Thyroid gland (tissue), 4 donors: ENCODE results near the gene ILKAP. TPM values are rescaled to one million over a fixed set of nuclear protein-coding genes. Genes with fewer than 3 reads are reported as not detected.

Experiments used
- DNase-seq, 2 donors: peaks; one replicate each; pipeline ENCODE4 v3.0.0-alpha.2; 2019
- H3K27ac ChIP-seq, 3 donors: fragments of 200-600 bp; sonication (generic); 1 replicate in 2 of 3; 2 replicates in 1 of 3; pipeline ENCODE4 v1.5.1; 2016 to 2019; ENCODE audit warnings: mild to moderate bottlenecking in 1 of 3, moderate library complexity in 1 of 3
- H3K27me3 ChIP-seq: fragments of 200-600 bp; sonication (generic); one replicate; pipeline ENCODE4 v1.5.1; 2019
- H3K36me3 ChIP-seq, 2 donors: fragments of 200-600 bp; sonication (generic); one replicate each; pipeline ENCODE4 v1.5.1; 2016 to 2019
- H3K4me1 ChIP-seq, 2 donors: fragments of 200-600 bp; sonication (generic); one replicate each; pipeline ENCODE4 v1.5.1; 2017 to 2019
- H3K4me3 ChIP-seq, 3 donors: fragments of 200-600 bp; sonication (generic); replicated peaks in 1 of 3; 1 replicate in 2 of 3; 2 replicates in 1 of 3; pipeline ENCODE4 v1.5.1; 2016; ENCODE audit warnings: mild to moderate bottlenecking in 1 of 3
- H3K9me3 ChIP-seq: fragments of 200-600 bp; sonication (generic); one replicate; pipeline ENCODE4 v1.5.1; 2017
- POLR2A ChIP-seq, 2 donors: fragments of 450-650 bp; IDR thresholded peaks; one replicate each; pipeline ENCODE4 v1.6.1; 2017; ENCODE audit warnings: antibody characterized with exemption in 2 of 2, mild to moderate bottlenecking in 2 of 2, moderate library complexity in 1 of 2
- WGBS, 2 donors: methylation state at CpG; one replicate each; pipeline ENCODE4 v1.1.5; 2017; 5-methylcytosine and 5-hydroxymethylcytosine counted together
- intact Hi-C: fragments of 100-400 bp; cut with DNase I; formaldehyde crosslinking; loops from one replicate; pipeline ENCODE4 v1.15.1; 2023
- total RNA-seq, 4 donors: library from RNA; depleted of rRNA; stranded (reverse); fragments of >200 nt; gene quantifications; one replicate each; pipeline ENCODE4 v1.2.3, GENCODE V29; 2016
- TF ChIP-seq, protein P1 (sequence below), 6 experiments: fragments of 200-600 bp in 3 of 6; fragments of 450-650 bp in 3 of 6; sonication (generic) in 3 of 6; IDR thresholded peaks; one replicate each; pipeline ENCODE4 v1.5.1; 2016 to 2019; ENCODE audit warnings: antibody characterized with exemption in 6 of 6, mild to moderate bottlenecking in 2 of 6, inconsistent platforms in 1 of 6, moderate library complexity in 1 of 6

The ILKAP gene
- total RNA-seq, 4 donors from 2014 or later, result 33.4 to 52.0 (median 41.0) TPM

- H3K27ac ChIP-seq, result no peak overlapping the region
- intact Hi-C loops, result no loop called here
- DNase-seq, result peak; percentile 28 to 52
- no peak overlapping the region for H3K4me3 ChIP-seq
- WGBS, 2 donors, result 49 to 52% methylated on average over 13 to 14 of the region's 14 CpGs
- TF ChIP-seq, protein P1, sequence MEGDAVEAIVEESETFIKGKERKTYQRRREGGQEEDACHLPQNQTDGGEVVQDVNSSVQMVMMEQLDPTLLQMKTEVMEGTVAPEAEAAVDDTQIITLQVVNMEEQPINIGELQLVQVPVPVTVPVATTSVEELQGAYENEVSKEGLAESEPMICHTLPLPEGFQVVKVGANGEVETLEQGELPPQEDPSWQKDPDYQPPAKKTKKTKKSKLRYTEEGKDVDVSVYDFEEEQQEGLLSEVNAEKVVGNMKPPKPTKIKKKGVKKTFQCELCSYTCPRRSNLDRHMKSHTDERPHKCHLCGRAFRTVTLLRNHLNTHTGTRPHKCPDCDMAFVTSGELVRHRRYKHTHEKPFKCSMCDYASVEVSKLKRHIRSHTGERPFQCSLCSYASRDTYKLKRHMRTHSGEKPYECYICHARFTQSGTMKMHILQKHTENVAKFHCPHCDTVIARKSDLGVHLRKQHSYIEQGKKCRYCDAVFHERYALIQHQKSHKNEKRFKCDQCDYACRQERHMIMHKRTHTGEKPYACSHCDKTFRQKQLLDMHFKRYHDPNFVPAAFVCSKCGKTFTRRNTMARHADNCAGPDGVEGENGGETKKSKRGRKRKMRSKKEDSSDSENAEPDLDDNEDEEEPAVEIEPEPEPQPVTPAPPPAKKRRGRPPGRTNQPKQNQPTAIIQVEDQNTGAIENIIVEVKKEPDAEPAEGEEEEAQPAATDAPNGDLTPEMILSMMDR (IDR thresholded peaks at IDR 0.05), result no peak
- no peak for TF ChIP-seq POLR2A (IDR thresholded peaks at IDR 0.05)
- peaks cover 11 to 36% of the 10 kb centered on the region in 2 donors for H3K4me1 ChIP-seq
- H3K9me3 ChIP-seq, result no peaks in the 10 kb centered on the region
- no peaks in the 10 kb centered on the region for H3K36me3 ChIP-seq
- H3K27me3 ChIP-seq, result no peaks in the 10 kb centered on the region
Measured at GRCh38 chr2:238157506-238158017, 45.9 kb downstream of the ILKAP start.

DNA sequence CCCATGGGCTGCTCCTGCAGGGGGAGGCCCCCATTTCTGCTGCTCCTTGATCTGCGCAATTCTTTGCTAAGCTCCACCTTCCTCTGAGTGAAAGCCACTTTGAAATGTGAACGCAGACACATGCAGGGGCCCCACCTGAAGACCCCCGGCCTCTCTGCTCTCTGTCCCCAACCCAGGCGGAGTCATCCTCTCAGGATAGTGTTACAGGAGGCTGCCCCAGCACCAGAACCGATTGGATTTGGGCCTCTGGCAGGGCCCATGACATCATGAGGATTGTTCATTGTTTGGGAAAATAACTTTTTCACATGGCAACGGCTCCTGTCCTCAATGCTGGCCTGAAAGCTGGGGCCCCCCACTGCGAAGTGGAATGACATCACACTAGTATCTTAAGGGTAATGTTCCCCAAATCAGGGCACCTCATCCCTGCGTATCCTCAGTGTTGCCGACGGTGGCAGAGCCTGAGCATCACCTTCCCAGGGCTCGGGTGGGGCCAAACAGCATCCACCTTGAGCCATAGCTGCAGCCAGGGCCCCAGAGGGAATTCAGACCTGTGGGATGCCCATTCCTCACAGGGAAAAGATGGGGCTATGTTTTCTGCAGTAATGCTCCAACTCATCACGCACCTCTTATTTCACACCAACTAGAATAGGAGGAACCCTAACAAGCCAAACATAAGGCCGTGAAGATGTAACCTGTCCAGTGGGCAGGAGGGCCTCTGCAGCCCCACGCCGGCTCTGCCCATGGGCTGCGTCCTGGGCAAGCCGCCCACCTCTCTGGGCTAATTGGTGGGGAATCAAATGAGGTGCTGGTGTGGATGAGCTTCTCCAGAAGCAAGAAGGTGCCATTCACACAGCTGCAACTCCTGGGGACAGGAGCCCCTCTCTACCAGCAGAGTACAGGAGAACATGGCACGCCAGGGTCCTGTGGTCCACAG is 47.5 kb downstream of the ILKAP start:
- peaks cover 11 to 30% of the 10 kb centered on the region in 2 donors for H3K4me1 ChIP-seq
- H3K27ac ChIP-seq, result no peak overlapping the region
- intact Hi-C loops, result no loop called here
- TF ChIP-seq POLR2A (IDR thresholded peaks at IDR 0.05), result no peak
- H3K27me3 ChIP-seq, result no peaks in the 10 kb centered on the region
- 80 to 87% methylated on average over 16 to 17 of the region's 18 CpGs for WGBS, 2 donors
- no peaks in the 10 kb centered on the region for H3K36me3 ChIP-seq
- H3K4me3 ChIP-seq, result no peak overlapping the region
- H3K9me3 ChIP-seq, result no peaks in the 10 kb centered on the region
- no peak for DNase-seq

- Histone ChIP-seq H3K4me1 (peaks cover 11 to 30% of the 10 kb centered on the region in 2 donors), H3K27me3 (no peaks in the 10 kb centered on the region), H3K9me3 (no peaks in the 10 kb centered on the region), H3K4me3 (no peak overlapping the region), H3K27ac (no peak overlapping the region), H3K36me3 (no peaks in the 10 kb centered on the region)
- WGBS, 2 donors, result 67 to 70% methylated on average over 19 of the region's 19 CpGs
- DNase-seq, result peak; percentile 52 to 61
- intact Hi-C loops, result no loop called here
- TF ChIP-seq, protein P1 (IDR thresholded peaks at IDR 0.05), result no peak
- TF ChIP-seq POLR2A (IDR thresholded peaks at IDR 0.05), result no peak
Measured at GRCh38 chr2:238155051-238155760, 48.3 kb downstream of the ILKAP start.

GRCh38 chr2:238154570-238154969 is 48.9 kb downstream of the ILKAP start:
- intact Hi-C loops, result no loop called here
- Histone ChIP-seq H3K9me3 (no peaks in the 10 kb centered on the region), H3K4me1 (peaks cover 11 to 28% of the 10 kb centered on the region in 2 donors), H3K4me3 (no peak overlapping the region), H3K36me3 (no peaks in the 10 kb centered on the region), H3K27me3 (no peaks in the 10 kb centered on the region), H3K27ac (no peak overlapping the region)
- WGBS, 2 donors, result 95 to 96% methylated on average over 9 to 10 of the region's 10 CpGs
- no peak for TF ChIP-seq POLR2A (IDR thresholded peaks at IDR 0.05)
- TF ChIP-seq, protein P1 (IDR thresholded peaks at IDR 0.05), result no peak
- no peak for DNase-seq

- TF ChIP-seq, protein P1 (IDR thresholded peaks at IDR 0.05), result no peak
- TF ChIP-seq POLR2A (IDR thresholded peaks at IDR 0.05), result no peak
- H3K4me3 ChIP-seq, result no peak overlapping the region
Measured at GRCh38 chr2:238152771-238153688, 50.5 kb downstream of the ILKAP start.

More at GRCh38 chr2:238152771-238153688, 50.5 kb downstream of the ILKAP start:
- intact Hi-C loops, result no loop called here
- H3K9me3 ChIP-seq, result no peaks in the 10 kb centered on the region
- H3K36me3 ChIP-seq, result no peaks in the 10 kb centered on the region
- no peak overlapping the region for H3K27ac ChIP-seq
- H3K4me1 ChIP-seq, result peaks cover under 1 to 16% of the 10 kb centered on the region in 2 donors
- no peaks in the 10 kb centered on the region for H3K27me3 ChIP-seq
- no peak for DNase-seq
- 79 to 88% methylated on average over 17 to 22 of the region's 22 CpGs for WGBS, 2 donors
